Effector CD4-positive, alpha-beta T cell (primary cell): ENCODE measurements around the gene SAP30BP.
"Not testable (repeated sequence)": the region's sequence is repeated elsewhere in the genome, so short reads cannot be mapped to it uniquely, and the experiment has no call there.

Experiments
- DNase-seq: peaks from one replicate; pipeline ENCODE4 v3.0.0-alpha.2; 2020

The SAP30BP gene

DNA sequence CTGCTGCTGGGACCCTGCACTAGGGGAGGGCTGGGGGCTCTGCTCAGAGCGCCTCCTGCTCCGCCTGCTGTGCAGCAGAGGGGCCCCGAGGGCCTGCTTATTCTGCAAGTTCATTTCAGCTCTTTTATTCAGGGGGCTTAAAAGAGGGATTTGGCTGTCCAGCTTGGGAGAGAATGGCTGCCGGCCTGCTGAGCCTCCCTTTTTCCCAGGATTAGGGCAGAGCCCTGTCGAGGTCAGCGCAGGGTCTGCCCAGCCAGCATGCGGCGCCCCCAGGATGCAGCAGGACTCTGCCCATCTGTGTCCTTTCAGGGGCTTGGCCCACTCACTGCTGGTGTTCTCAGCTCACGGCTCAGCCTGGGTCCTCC, 32.8 kb upstream of the SAP30BP start:
- DNase-seq, result no peak

DNA sequence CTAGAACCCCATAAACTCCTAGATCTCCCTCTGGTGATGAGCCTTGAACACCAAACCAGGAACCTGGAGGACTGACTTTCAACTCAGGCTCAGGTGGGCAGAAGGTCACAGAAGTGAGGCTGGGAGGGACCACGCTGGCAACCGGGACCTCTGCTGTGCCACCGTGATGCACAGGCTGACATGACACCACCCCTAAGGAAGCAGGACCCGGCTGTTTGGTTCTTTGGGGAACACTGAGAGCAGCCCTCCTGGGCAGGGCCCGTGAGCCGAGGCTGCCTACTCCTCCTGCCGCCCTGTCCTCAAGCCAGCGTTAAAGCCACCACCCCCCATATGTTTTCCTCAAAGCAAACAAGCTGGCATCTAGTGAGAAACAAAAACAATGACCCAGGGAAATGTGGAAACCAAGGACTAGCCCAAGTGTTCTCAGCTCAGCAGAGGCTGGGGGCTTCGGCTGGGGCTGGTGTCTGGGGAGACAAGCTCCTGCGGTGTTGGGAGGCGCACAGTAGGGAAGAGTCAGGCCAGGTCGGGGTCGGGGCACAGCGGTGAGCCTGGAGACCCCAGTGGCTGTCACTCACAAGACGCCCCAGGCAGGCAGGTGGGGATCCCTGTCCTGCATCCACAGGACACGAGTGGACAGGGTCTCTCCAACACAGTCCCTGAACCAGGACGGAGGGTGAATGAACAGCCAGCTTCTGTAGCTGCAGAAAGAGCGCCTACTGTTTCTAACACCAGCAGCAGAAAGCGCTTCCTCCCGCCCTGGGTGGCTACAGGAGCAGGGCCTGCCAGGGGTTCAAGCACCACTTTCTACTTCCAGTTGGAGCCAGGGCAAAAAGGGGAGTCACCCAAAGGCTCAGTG, 32.2 kb upstream of the SAP30BP start:
- no peak for DNase-seq

DNA sequence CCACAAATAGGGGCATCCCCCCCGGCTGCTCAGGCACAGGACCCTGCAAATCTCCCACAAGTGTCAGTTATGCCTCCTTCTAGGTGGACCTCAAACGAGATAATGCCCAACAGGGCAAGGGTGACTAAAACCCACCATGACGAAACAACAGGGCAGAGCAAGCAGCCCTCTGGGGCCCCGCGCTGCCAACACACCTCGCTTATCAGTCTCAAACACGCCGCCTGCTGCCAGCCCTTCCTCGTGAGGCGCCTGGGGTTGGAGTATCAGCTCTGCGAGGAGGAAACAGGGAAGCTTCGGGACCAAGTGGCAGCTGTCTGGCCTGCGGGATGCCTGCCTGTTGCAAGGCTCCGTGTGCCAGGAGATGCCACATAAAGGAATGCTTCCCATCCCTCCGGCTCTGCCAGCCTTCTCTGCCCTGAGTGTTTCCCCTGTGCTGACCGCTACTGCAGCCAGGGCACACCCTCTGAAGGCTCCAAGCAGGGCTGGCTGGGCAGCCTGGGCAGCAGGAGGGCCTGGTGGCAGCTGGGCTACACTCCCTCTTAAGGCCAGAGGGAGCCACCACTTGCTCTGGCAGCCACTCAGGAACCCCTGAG, 31.4 kb upstream of the SAP30BP start:
- DNase-seq, result no peak

DNA sequence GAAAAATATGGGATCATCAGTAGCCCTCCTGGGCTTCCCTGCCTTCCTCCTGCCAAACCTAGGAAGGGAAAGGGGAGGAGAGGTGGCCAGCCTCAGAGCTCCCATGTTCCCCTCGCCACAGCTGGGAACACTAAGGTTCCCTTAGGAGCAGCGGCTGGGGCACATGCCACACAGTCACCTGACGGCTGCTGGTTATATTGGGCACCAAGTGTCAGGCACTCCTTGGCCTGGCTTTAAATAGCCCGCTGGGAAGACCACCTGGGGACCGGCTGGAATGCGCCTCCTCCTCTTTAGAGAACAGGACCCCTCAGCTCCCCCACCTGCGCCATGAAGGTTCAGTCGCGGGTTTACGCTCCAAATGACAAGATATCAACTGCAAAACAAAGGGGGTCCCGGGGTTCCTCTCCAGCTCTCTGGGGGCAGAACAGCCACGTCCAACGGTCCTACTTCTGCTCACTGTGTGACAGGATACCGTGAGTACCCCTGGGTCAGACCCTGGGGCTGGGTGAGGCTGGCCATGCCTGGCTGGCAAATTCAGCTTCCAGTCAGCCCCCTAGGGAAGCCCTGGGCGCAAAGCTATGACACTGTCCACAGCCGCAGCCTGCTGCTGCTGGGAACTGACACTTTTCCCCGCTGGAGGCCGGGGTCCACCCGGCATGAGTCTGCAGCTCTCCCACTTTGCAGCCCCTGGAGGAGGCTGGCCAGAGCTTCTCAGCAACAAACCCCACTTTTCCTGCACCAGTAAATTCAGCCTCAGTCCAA, 30.6 kb upstream of the SAP30BP start:
- no peak for DNase-seq

DNA sequence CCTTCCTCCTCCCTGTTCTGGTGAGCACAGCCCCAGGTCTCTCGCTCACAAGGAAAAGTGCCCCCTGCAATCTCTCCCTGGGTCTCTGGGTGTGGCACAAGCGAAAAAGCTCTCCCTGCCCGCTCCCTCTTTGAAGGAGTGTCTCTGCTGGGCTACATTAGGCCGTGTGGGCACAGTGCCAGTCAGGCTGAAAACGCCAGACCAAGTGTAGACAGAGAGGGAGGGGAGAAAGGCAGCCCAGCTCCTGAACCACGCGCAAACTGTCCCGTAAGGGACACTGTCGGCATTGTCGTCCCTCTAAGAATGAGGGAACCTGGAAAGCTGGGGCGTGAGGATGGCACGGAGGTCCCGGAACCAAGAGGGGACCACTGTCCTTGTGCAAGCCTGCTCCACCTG, 30.0 kb upstream of the SAP30BP start:
- no peak for DNase-seq

DNA sequence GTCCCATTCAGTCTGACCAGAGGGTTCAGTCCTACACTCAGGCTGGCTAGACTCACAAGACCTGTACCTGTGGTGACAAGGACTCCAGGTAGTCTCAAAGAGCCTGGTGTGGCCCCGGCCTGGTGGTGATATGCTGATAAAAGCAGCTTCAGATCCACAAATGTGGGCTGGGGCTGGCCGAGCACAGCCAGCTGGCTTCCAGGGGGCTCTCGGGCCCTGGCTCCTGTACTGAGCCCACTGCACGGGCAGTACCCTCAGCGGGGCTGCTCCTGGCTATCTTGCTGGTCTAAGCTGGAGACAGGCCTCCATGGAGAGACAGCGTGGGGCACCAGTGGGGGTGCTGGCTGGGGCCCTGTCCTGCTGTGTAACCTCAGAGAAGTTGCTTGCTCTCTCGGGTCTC, 29.6 kb upstream of the SAP30BP start:
- DNase-seq, result no peak

DNA sequence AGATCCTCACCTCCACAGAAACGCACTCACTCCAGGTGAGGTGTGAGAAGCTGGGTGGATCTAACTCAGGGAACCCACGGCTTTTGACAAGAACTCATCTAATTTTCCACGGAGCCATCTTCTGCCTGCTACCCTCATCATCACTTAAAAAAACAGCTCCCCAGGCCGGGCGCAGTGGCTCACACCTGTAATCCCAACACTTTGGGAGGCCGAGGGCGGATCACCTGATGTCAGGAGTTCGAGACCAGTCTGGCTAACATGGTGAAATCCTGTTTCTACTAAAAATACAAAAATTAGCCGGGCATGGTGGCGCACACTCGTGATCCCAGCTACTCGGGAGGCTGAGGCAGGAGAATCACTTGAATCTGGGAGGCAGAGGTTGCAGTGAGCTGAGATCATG, 29.1 kb upstream of the SAP30BP start:
- DNase-seq, result not testable (repeated sequence)

DNA sequence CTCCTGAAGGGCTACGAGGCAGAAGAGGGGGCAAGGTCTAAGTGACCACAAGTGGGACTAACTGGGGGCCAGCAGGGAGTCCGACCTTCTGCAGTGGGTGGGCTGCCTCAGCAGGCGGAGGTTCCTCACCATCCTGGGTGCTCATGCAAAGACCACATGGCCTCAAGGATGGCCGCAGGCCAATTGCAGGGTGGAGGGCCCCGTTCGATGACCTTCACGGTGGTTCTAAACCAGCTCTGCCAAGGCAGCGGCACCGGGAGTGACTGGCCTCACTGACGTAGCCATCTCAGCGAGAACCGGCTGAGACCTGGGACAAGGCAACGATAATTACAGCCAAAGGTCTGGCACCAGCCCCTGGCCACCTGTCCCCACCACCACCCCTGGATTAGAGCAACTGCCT, 28.2 kb upstream of the SAP30BP start:
- no peak for DNase-seq

DNA sequence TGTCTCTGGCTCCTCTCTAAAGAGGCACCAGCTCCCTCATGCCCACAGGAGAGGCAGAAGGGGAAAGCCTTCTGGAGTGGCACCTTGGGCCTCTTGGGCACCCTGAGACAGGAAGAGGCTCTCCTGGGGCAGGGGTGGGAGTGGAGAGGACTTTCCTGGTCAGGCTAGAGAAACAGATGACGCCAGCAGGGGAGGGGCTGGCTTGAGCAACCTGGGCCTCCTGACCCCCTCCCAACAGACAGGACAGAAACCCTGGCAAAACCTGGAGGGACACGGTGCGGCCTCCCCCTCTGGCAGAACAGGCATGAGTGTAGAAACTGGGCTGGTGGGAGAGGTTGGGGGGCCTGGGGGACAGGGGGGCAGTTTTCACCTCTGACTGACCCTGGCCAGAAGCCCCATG, 27.8 kb upstream of the SAP30BP start:
- no peak for DNase-seq

DNA sequence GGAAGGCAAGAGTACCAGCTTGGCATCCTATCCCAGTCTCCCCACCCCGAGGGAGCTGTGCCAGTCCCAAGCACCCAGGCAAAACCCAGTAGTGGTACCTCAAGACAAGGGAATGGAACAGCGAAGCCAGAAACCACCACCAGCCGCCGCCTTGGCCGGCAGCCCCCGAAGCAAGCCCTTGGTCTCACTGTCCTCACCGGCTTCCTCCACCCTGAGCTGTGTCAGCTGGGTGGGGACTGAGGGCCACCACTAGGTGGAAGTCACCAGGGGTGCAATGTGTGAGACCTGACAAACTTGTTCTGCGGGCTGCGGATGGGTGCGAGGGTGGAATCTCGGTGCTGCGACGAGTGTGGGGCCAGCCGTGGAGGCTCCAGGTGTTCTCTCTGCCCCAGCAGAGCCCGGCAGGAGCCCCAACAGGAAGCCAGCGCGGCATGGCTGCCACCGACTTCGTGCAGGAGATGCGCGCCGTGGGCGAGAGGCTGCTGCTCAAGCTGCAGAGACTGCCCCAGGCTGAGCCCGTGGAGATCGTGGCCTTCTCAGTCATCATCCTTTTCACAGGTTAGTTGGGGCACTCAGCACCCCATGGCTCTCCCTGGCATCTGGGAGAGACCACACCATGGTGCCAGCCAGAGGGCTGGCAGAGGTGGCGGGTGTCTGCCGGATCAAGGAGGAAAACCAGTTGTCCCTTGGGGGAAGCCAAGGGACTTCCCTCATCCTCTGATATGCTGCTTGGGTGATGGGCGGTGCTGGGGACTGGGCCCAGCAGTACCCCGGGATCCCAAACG, 27.2 kb upstream of the SAP30BP start:
- no peak for DNase-seq

DNA sequence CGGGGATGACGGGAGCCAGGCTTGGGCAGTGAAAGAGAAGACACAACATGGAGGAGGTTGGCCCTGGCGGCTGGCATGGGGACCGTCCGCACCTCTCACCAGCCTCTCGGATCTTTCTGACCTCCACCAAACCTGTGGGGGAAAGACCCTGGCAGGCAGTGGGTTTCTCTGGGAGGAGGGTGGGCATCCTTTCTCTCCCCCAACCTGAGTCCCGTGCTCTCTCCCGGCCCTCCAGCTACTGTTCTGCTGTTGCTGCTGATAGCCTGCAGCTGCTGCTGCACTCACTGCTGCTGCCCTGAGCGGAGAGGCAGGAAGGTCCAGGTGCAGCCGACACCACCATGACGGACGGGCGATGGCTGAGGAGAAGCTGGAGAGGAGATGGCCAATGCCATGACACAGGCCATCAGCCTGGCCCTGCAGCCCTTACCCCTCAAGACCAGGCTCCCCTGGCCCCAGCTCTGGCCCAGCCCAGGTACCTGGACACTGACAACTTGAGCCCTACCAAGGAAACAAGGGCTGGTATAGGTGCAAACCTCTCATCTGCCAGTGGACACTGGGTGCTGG, 26.5 kb upstream of the SAP30BP start:
- DNase-seq, result no peak

DNA sequence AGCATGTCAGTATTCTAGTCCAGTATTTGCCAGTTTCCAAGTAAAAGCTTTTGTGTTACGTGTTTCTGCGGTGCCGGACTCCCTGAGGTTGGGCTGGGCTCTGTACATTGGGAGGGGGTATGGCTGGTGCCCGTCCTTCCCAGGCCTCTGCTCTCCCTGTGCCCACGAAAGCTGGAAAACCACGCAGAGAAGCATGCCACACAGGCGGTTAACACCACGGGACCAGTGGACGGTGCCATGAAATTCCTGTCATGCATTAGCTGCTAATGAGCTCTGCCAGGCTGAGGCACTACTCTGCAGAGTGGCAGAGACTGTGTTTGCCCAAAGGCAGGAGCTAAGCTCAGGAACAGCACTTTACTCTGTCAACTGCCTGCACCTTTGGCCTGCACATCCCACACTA, 25.8 kb upstream of the SAP30BP start:
- no peak for DNase-seq

DNA sequence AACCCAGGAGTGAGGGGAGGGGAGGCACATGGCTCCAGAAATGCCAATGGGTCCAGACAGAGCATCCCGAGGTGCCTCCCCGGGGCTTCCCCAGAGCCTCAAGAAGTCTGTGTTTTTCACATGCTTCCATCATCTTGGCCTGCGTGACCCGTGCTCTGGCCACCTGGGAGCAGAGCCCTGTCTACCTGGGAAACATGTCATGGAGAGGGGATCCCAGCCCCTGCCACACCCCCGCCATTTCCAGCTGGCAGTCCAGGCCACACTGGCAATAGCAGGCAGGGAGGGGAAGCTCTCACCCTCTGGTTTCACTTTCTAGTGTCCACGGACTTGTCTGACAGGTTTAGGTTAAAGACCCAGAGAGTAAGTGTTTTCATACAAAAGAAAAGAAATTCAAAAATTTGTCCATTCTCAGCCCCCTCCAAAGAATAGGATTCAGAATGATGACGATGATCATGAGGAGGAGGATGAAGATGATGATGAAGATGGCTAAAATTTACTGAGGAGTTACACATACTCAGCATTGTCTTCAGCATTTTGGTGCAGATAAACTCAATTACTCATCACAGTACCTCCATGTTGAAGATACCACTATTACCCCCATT, 24.9 kb upstream of the SAP30BP start:
- DNase-seq, result no peak

DNA sequence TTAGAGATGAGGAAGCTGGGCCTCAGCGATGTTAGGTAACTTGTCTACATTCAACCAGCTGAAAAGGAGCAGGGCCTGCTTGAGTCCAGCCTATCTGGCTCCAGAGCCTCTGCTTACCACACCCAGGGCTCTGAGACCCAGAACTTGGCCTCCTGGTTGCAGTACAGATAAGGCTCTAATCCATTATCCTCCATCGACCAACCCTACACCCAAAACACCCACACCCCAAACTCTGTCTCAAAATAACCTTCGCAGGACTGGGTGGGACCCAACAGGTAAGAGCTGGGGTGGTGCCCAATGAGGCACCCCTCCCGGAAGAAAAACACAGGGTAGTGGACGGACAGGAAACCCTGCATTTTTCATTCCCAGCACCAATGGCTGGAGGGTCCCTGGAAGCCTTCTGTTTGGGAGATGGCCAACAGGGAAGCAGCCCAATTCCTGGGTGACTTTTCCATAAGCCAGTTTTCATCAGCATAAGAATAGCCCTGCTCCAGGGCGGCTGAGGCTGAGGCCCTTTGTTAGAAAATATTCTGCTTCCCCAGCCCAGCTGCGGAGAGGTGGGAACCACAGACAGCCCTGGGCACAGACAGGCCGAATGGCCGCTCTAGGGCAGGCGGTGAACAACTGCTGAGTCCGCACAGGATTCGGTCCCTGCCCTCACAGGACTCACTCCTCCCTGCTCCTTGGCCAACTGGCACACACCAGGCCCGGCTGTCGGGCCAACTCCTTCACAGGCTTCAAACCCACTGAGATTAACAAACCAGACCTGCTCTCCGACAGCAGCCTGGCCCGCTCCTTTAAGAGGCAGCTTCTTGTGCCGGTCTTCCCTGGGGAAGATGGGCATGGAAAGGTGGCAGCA, 24.1 kb upstream of the SAP30BP start:
- no peak for DNase-seq

DNA sequence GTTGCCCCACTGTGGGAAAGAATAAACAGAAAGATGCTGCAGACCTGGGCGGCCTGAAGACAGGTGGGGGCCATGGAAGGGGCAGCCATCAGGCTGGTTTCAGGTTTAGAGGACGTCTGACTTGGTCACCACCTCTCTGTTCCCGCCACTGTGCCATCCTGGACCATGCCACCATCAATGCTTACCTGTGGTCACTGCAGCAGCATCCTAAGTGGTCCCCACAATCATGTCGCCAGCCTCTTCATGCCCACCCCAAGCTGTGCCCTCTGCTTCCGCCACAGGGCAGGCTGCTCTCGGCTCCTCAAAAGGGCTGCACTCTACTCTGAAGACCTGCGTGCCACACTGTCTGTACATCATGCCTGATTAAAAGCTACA, 23.5 kb upstream of the SAP30BP start:
- no peak for DNase-seq

DNA sequence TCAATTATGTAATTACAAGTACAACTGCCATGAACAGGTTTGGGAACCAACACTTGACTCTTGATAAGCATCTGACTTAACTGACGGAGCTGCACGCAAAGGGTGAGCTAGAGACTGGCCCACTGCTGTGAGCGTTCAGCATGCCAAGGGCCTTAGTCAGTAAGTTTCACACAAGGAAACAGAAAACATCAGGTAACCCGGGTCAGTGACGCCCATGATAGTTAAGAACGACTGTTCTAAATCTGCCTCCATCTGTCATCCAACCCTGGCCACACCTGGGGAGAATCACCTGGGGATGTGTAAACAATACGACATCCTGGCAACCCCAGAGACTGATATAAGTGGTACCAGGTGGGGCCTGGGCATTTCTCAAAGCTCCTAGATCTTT, 21.6 kb upstream of the SAP30BP start:
- no peak for DNase-seq

DNA sequence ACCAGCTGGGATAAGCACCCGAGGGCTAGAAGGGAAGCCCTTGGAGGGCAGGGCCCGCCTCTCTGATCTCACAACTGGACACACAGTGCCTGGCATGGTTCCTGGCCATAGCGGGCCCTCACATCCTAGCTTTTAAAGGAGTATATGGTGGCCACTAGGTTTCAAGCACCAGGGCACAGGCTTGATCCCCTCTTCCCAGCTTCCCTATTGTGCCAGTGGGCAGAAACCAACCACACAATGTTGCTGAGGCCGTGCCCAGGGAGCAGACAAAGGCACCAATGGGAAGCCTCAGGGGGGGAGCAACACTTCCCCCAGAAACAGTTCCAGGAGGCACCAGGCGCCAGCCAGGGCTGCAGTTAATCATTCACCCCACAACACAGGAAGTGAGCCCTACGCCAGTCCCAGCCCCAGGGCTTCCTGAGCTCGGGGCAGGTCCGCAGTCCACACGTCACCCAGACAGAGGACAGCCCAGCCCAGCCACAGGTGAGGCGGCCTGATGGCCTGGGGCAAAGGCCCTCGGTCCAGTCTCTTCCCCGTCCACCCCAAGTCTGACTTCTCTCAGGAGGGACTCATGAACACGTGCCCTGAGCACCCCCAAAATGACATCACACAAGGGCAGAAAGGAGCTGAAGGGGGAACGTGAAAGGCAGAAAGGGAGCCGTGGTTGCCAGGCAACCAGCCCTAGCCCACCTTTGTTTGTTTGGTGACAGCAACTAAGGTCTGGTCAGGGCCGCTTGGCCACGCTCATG, 21.1 kb upstream of the SAP30BP start:
- DNase-seq, result no peak

DNA sequence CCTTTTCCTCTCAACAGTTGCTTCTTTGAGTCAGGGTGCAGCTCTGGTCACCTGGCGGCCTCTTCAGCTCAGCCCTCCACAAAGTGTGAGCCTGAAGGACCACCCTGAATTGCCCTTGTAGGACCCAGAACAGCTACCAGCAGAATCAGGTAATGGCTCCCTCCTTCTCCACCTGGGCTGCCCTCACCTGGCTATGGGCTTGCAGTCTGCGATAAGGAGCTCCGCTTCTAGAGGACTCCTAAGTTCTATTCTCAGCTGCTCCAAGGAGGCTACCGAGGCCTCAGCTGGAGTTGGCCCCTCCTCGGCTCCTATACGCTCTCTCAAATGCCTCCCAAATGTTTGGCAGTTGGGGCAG, 20.5 kb upstream of the SAP30BP start:
- no peak for DNase-seq

DNA sequence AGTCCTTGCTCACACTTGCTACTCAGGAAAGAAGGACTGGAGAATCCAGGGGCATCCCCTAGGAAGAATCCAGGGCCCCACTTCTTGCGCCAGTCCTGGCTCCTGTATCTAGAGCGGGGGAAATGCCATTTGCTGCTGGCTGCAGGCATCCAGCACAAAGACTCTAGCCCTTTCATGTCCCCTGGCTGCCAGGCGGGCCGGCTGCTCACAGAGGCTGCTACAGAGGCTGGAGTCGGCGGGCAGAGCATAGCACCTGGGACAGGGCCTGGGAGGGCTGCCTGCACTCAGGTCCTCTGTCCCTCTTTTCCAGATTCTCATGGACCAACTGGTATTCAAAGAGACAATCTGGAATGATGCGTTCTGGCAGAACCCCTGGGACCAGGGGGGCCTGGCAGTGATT, 20.1 kb upstream of the SAP30BP start:
- no peak for DNase-seq

DNA sequence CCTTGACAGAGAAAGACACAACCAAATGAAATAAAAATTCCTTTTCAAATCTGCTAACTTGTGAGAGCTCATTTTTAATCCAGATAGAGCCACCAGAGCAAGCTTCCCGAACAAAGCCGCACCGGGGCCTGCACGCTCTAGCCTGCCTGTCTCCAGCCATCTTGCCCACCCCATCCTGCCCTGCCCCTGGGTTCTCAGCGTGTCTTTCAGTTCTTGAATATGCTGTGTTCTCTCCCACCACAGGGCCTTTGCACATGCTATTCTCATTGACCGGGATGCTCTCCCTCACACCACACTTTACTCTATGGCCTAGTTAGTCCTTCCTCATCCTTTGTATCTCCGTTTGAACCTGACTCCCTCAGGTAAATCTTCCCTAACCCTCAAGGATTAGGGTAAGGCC, 19.2 kb upstream of the SAP30BP start:
- no peak for DNase-seq

DNA sequence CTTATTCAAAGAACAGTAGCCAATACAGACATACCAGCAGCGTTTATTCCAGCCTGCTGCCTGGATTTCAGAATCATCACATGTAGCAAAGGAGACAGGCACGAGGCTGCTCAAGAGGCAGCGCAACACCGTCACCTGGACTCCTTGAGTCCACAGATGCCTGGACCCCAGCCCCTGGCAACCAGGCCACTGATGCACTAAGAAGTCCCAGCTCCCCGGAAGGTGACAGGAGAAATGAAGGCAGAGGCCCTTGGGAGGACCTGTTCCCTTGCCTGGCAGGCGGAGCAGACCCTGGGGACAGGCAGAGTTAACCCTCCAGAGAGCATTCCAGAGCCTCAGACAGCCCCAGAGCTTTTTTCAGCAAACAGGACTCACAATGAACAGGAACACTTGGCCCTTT, 17.5 kb upstream of the SAP30BP start:
- no peak for DNase-seq
